Keratinocyte (primary cell): ENCODE data around the gene FAM219A. TPM values are rescaled to one million over a fixed set of nuclear protein-coding genes. Genes with fewer than 3 reads are reported as not detected.

Experiments
- DNase-seq: peaks from one replicate; pipeline ENCODE4 v3.0.0-alpha.2; 2011; ENCODE audit warnings: low read depth, missing footprints, low spot score
- FAIRE-seq: peaks from 2 replicates; lab custom pipeline; 2011; peaks lifted over from hg19 to GRCh38; lab: Jason Lieb, UNC
- H2AFZ ChIP-seq: 2 replicates; pipeline ENCODE4 v1.6.0; 2012; ENCODE audit warnings: low read length, control low read depth, inconsistent platforms; ENCODE audit not compliant: control insufficient read depth
- H3K27ac ChIP-seq: 2 replicates; pipeline ENCODE4 v1.5.1; 2011; ENCODE audit warnings: low read length; ENCODE audit not compliant: control insufficient read depth, insufficient read depth
- H3K27me3 ChIP-seq: 3 replicates; pipeline ENCODE4 v1.6.0; 2011; ENCODE audit warnings: low read length; ENCODE audit not compliant: control insufficient read depth, insufficient read depth; ENCODE audit errors: extremely low read depth
- H3K36me3 ChIP-seq, 2 experiments: 2 replicates in 1 of 2; 3 replicates in 1 of 2; pipeline ENCODE4 v1.5.1; 2011; ENCODE audit warnings: low read length in 2 of 2, mild to moderate bottlenecking in 1 of 2; ENCODE audit not compliant: control insufficient read depth in 2 of 2, insufficient read depth in 2 of 2; ENCODE audit errors: extremely low read depth in 1 of 2
- H3K4me1 ChIP-seq: 3 replicates; pipeline ENCODE4 v1.5.1; 2011; ENCODE audit warnings: low read length; ENCODE audit not compliant: control insufficient read depth, insufficient read depth; ENCODE audit errors: extremely low read depth
- H3K4me2 ChIP-seq: 3 replicates; pipeline ENCODE4 v1.6.0; 2011; ENCODE audit warnings: low read depth, low read length; ENCODE audit not compliant: control insufficient read depth, insufficient read depth; ENCODE audit errors: extremely low read depth
- H3K4me3 ChIP-seq, 3 experiments: fragments of 200-600 bp in 1 of 3; sonication (generic) in 1 of 3; 2 replicates in 2 of 3; 3 replicates in 1 of 3; pipeline ENCODE4 v1.5.1; 2011 to 2016; ENCODE audit warnings: low read length in 3 of 3, mild to moderate bottlenecking in 3 of 3, control low read depth in 2 of 3, inconsistent platforms in 1 of 3, low read depth in 1 of 3, mixed read lengths in 1 of 3, mixed run types in 1 of 3, moderate library complexity in 1 of 3; ENCODE audit not compliant: control insufficient read depth in 2 of 3, insufficient read depth in 2 of 3; ENCODE audit errors: extremely low read depth in 1 of 3
- H3K79me2 ChIP-seq: 2 replicates; pipeline ENCODE4 v1.6.0; 2012; ENCODE audit warnings: low read length; ENCODE audit not compliant: control insufficient read depth, insufficient read depth
- H3K9ac ChIP-seq: 3 replicates; pipeline ENCODE4 v1.6.0; 2011; ENCODE audit warnings: low read length; ENCODE audit not compliant: control insufficient read depth, insufficient read depth; ENCODE audit errors: extremely low read depth
- H3K9me1 ChIP-seq: 3 replicates; pipeline ENCODE4 v1.6.0; 2011; ENCODE audit warnings: low read length; ENCODE audit not compliant: control insufficient read depth, insufficient read depth; ENCODE audit errors: extremely low read depth
- H3K9me3 ChIP-seq: 2 replicates; pipeline ENCODE4 v1.5.1; 2012; ENCODE audit warnings: low read depth, low read length; ENCODE audit not compliant: control insufficient read depth
- H4K20me1 ChIP-seq: 3 replicates; pipeline ENCODE4 v1.6.0; 2011; ENCODE audit warnings: low read length; ENCODE audit not compliant: control insufficient read depth, insufficient read depth; ENCODE audit errors: extremely low read depth
- EZH2 ChIP-seq: IDR thresholded peaks from one replicate; pipeline ENCODE4 v1.6.1; 2012; ENCODE audit warnings: inconsistent platforms, mild to moderate bottlenecking, low read length, moderate library complexity
- dilution Hi-C: fragments of 300-500 bp; cut with MboI; formaldehyde crosslinking; loops from one replicate; pipeline ENCODE4 v1.7.0; 2020; ENCODE audit warnings: low sequenced_read_pairs; ENCODE audit not compliant: extremely low pct_ligation_motif_present
- polyA plus RNA-seq, 5 experiments: library from polyadenylated mRNA; depleted of rRNA in 3 of 5; stranded (reverse) in 3 of 5; stranded (forward) in 1 of 5; unstranded in 1 of 5; fragments of >200 nt; gene quantifications; 1 replicate in 1 of 5; 2 replicates in 3 of 5; 3 replicates in 1 of 5; pipeline versions ENCODE4 v1.2.1 to v1.2.3, GENCODE V29; 2011 to 2012; ENCODE audit warnings: missing spikeins in 2 of 5, low read depth in 1 of 5, low replicate concordance in 1 of 5
- TF ChIP-seq, protein P1 (sequence below), 3 experiments: IDR thresholded peaks in 1 of 3; conservative IDR thresholded peaks in 1 of 3; optimal IDR thresholded peaks in 1 of 3; 2 replicates in 2 of 3; 3 replicates in 1 of 3; pipeline versions ENCODE3 to v1.5.1; 2011; ENCODE audit warnings: low read length in 3 of 3, mild to moderate bottlenecking in 3 of 3, moderate library complexity in 2 of 3, control low read depth in 1 of 3, inconsistent platforms in 1 of 3; ENCODE audit not compliant: insufficient read depth in 2 of 3; ENCODE audit errors: extremely low read depth in 1 of 3

The FAM219A gene
- polyA plus RNA-seq, 1 donor (not counting 4 experiments of a cell fraction or from before 2014, with no cell fraction given), result 8.9 TPM

DNA sequence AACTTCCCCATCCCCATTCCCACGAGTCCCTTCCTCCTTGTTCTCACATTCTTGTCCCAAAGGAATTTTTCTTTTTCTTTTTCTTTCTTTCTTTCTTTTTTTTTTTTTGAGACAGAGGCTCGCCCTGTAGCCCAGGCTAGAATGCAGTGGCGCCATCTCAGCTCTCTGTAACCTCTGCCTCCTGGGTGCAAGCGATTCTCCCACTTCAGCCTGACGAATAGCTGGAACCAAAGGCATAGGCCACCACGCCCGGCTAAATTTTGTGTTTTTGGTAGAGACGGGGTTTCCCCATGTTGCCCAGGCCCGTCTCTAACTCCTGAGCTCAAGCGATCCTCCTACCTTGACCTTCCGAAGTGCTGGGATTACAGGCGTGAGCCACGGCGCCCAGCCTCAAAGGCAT, 986 bp upstream of the FAM219A start:
- dilution Hi-C loops, result no loop called here
- Histone ChIP-seq H3K4me1 (peaks cover 42% of the 10 kb centered on the region), H3K79me2 (peaks cover 18% of the 10 kb centered on the region), H3K4me3 (no peak overlapping the region), H4K20me1 (no peaks in the 10 kb centered on the region), H3K27me3 (no peaks in the 10 kb centered on the region), H3K9me3 (no peaks in the 10 kb centered on the region), H3K9me1 (peaks cover 1% of the 10 kb centered on the region), H3K9ac (no peak overlapping the region), H3K27ac (no peak overlapping the region), H2AFZ (no peak overlapping the region), H3K36me3 (no peaks in the 10 kb centered on the region), H3K4me2 (no peak overlapping the region)
- no peak for DNase-seq
- FAIRE-seq, result no peak
- TF ChIP-seq EZH2, result no peak
- TF ChIP-seq, protein P1, sequence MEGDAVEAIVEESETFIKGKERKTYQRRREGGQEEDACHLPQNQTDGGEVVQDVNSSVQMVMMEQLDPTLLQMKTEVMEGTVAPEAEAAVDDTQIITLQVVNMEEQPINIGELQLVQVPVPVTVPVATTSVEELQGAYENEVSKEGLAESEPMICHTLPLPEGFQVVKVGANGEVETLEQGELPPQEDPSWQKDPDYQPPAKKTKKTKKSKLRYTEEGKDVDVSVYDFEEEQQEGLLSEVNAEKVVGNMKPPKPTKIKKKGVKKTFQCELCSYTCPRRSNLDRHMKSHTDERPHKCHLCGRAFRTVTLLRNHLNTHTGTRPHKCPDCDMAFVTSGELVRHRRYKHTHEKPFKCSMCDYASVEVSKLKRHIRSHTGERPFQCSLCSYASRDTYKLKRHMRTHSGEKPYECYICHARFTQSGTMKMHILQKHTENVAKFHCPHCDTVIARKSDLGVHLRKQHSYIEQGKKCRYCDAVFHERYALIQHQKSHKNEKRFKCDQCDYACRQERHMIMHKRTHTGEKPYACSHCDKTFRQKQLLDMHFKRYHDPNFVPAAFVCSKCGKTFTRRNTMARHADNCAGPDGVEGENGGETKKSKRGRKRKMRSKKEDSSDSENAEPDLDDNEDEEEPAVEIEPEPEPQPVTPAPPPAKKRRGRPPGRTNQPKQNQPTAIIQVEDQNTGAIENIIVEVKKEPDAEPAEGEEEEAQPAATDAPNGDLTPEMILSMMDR (optimal IDR thresholded peaks at IDR 0.05 in 1 of 3, IDR thresholded peaks at IDR 0.05 in 1 of 3, conservative IDR thresholded peaks at IDR 0.05 in 1 of 3; ENCODE audit: extremely low read depth in 1 of 3, insufficient read depth in 2 of 3, low read length in 3 of 3), result no peak

DNA sequence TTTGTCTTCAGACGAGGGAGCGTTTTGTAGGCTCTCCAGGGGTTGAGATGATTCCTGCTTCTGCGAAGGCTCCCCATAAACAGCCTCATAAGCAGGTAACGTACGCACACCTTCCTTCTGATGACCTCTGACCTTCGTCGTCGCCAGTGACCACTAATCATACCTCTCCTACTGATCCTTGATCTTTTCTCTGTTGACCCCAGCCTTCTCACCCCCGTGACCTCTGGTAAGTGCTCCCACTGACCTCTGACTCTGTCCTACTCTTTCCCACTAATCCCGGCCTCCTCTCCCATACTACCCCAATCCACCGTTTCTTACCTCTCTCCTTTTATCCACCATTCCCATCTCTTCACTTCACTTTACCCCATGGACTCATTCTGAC, 580 bp upstream of the FAM219A start:
- no peaks in the 10 kb centered on the region for H4K20me1 ChIP-seq
- H3K27ac ChIP-seq, result peak overlapping the region; percentile 13
- DNase-seq (no peak), FAIRE-seq (peak; percentile 43)
- peaks cover 3% of the 10 kb centered on the region for H3K9me1 ChIP-seq
- peaks cover 19% of the 10 kb centered on the region for H3K79me2 ChIP-seq
- H3K4me2 ChIP-seq, result peak overlapping the region; percentile 87
- H3K9me3 ChIP-seq, result no peaks in the 10 kb centered on the region
- no peaks in the 10 kb centered on the region for H3K36me3 ChIP-seq
- no peak for TF ChIP-seq EZH2
- TF ChIP-seq, protein P1 (optimal IDR thresholded peaks at IDR 0.05 in 1 of 3, IDR thresholded peaks at IDR 0.05 in 1 of 3, conservative IDR thresholded peaks at IDR 0.05 in 1 of 3; ENCODE audit: extremely low read depth in 1 of 3, insufficient read depth in 2 of 3, low read length in 3 of 3), result no peak
- H2AFZ ChIP-seq, result peak overlapping the region; percentile 88
- dilution Hi-C loops, result no loop called here
- peak overlapping the region in 1 of 3 experiments; percentile 52 for H3K4me3 ChIP-seq
- H3K27me3 ChIP-seq, result no peaks in the 10 kb centered on the region
- peaks cover 41% of the 10 kb centered on the region for H3K4me1 ChIP-seq
- H3K9ac ChIP-seq, result no peak overlapping the region
